Panc1 (cell line): ENCODE measurements around the gene UCHL5.

Source experiments
- CTCF ChIP-seq: fragments of 450-650 bp; IDR thresholded peaks from 2 replicates; pipeline ENCODE4 v1.5.1; 2017; ENCODE audit warnings: mild to moderate bottlenecking
- POLR2AphosphoS5 ChIP-seq: IDR thresholded peaks from 2 replicates; pipeline ENCODE4 v1.6.1; 2012; ENCODE audit warnings: mild to moderate bottlenecking, low read depth, low read length, moderate library complexity
- SIN3A ChIP-seq: IDR thresholded peaks from 2 replicates; pipeline ENCODE4 v1.6.1; 2012; ENCODE audit warnings: low read depth, mild to moderate bottlenecking, low read length, moderate library complexity, borderline replicate concordance; ENCODE audit not compliant: insufficient read depth

- TF ChIP-seq POLR2AphosphoS5 = no peak
- no peak for TF ChIP-seq CTCF
- no peak for TF ChIP-seq SIN3A
These were observed 47.8 kb downstream of the UCHL5 start for GRCh38 chr1:193011406-193011805.
